Panc1 (cell line): ENCODE data around the gene CRCP.

Source experiments
- SIN3A ChIP-seq: IDR thresholded peaks from 2 replicates; pipeline ENCODE4 v1.6.1; 2012; ENCODE audit warnings: low read depth, mild to moderate bottlenecking, low read length, moderate library complexity, borderline replicate concordance; ENCODE audit not compliant: insufficient read depth
- TF ChIP-seq, protein P1 (sequence below): fragments of 450-650 bp; IDR thresholded peaks from 2 replicates; pipeline ENCODE4 v1.5.1; 2017; ENCODE audit warnings: mild to moderate bottlenecking

DNA sequence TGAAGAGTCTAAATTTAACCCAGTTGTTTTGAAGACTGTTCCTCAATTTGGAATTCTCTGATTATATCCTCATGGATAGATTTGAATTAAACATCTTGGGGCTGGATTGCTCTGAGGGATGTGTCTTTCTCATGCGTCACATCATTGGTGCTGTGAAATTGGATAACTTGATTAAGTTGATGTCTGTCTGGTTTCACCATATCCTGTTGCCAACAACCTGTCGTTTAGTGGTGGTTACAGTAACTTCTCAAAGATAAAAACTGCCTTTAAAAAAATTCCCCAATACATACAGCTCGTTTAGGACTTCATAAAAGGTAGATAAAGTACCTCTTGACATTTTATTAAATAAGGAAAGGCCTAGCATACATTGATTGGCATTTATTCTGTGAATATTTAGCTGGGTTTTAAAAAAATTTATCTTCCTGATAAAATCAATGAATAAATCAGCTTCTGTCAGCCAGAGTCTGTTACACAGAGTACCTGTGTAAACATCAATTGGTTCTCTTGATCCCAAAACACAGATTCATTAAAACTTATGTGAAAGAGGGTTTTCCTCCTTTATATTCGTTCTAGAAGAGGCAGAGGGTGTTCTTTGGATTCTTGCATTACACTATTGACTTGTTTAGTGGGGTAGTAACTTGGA is 10.5 kb downstream of the CRCP start:
- TF ChIP-seq, protein P1, sequence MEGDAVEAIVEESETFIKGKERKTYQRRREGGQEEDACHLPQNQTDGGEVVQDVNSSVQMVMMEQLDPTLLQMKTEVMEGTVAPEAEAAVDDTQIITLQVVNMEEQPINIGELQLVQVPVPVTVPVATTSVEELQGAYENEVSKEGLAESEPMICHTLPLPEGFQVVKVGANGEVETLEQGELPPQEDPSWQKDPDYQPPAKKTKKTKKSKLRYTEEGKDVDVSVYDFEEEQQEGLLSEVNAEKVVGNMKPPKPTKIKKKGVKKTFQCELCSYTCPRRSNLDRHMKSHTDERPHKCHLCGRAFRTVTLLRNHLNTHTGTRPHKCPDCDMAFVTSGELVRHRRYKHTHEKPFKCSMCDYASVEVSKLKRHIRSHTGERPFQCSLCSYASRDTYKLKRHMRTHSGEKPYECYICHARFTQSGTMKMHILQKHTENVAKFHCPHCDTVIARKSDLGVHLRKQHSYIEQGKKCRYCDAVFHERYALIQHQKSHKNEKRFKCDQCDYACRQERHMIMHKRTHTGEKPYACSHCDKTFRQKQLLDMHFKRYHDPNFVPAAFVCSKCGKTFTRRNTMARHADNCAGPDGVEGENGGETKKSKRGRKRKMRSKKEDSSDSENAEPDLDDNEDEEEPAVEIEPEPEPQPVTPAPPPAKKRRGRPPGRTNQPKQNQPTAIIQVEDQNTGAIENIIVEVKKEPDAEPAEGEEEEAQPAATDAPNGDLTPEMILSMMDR, result no peak
- no peak for TF ChIP-seq SIN3A
